HG03108 (cell line): Measurements from ENCODE around the gene TMIE.

Experiments
- ATAC-seq: cut with Tn5 transposase; IDR thresholded peaks from one replicate; pipeline ENCODE4 v1.9.1; 2021; ENCODE audit warnings: moderate library complexity; ENCODE audit not compliant: unreplicated experiment

Gene TMIE

DNA sequence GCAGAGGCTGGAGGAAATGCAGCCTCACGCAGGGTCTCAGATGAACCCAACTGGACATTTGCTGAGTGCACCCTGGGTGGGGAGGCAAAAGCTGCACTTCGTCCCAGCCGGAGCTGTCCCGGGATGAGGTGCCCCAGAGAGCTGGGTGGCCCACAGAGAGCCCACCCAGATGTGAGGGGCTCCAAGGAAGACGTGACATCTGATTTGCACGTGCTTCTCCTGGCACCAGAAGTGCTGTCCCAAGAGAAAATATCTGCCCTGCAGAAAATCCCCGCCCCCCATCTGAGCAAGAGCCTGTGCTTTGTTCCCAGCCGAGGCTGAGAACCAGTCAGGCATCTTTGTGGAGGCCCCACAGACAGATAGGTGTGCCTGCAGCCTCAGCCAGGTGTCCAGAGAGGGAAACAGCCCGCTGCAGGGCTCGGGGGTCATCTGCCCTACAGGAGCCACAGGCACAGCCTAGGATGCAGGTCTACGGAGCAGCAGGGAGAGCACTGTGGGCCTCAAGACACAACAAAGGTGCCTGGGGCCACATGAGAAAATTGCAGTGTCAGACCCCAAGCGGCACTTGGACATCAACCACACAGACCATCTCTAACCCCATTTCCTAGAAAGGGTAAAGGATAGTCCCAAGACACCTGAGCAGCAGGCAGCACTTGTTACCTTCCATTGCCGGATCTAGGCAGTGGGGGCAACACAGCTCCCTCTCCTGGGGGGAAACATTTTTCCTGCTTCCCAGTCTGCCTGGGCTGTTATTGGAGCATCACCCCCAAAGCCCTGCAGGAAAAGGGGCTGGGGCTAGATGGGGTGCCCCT lies 5.8 kb downstream of the TMIE start:
- no peak for ATAC-seq

DNA sequence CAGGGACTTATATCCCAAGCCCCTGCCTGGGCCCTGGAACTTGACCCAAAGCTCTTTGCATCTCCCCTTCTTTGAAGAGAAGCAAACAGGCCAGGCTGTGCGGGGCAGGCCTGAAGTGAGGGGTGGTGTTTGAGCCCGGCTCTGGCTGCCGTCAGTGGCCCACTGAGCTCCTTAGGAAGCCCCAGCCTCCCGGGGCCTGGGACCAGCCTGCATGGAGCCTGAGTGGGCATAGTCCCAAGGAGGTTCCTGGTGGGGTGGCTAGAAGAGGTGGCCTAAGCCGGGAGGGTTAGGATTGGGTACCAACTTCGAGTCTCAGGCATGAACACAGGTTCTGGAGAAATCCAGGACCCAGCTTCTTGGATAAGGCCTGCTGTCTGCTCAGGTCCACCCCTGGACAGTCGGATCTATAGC lies 6.4 kb downstream of the TMIE start:
- no peak for ATAC-seq

DNA sequence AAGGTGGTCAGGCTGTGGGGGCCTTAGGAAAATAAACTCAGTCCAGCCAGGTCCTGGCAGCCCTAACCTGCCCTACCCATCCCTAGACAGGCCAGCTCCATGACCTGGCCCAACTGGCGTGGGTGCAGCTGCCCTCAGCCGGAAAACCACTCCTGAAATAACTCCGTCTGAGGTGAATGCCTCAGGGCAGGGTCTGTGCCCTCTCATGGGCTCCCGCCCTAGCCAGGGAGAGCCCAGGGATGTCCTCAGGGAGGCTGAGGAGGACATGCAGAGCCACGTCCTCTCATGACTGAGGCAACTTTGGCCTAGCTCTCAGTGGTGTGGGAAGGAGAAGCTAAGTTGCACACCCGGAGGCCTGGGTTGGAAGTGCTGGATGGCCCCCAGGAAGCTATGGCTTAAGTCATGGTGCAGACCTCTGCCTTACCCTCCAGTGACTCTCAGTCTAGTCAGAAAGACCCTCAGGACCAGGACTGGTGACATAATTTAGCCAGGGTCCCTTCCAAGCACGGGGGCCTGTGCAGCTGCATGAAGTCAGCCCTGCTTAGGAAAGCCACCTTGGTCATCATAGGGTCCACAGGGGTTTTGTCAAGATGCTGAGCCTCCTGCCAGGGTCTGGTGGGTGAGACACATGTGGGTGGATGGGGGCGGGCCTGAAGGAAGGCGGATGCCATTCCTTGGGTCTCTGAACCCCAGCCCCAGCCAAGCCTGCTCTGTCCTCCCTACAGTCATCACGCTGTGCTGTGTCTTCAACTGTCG lies 7.4 kb downstream of the TMIE start:
- no peak for ATAC-seq

DNA sequence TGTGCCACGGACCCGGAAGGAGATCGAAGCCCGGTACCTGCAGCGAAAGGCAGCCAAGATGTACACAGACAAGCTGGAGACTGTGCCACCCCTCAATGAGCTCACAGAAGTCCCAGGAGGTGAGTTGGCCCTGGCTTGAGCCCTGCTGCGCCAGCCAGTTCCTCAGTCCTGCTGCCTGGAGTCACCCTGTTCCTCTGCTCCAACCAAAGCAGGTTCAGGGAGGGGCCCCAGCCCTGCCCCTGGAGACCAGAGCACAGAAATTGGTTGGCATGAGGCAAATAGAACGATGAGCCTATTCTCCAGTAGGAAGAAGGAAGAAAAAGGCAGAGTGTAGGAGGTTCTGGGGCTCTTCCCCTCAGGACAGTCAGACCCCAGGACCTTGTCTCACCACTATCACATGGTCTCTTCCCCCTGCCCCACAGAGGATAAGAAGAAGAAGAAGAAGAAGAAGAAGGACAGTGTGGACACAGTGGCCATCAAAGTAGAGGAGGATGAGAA lies 8.0 kb downstream of the TMIE start:
- ATAC-seq, result no peak

GRCh38 chr3:46709721-46710120 lies 8.5 kb downstream of the TMIE start:
- no peak for ATAC-seq

DNA sequence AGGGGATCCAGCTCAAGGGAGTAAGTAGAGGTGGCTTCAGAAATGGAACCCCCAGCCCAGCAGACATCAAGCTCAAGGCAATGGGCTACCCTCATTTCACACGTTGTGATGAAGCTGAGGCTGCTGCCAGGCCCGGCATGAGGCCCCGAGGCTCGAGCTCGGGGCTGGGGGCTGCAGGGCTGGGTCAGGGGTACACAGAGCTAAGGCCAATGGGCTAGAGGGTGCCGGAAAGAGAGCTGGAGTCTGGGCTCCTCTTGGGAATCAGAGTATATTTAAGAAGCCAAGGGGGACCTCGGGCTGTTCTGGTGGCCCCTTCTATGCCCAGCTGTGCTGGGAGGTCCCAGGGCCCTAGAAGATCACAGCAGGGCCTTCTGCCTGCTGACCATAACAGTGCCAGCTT lies 9.0 kb downstream of the TMIE start:
- no peak for ATAC-seq

DNA sequence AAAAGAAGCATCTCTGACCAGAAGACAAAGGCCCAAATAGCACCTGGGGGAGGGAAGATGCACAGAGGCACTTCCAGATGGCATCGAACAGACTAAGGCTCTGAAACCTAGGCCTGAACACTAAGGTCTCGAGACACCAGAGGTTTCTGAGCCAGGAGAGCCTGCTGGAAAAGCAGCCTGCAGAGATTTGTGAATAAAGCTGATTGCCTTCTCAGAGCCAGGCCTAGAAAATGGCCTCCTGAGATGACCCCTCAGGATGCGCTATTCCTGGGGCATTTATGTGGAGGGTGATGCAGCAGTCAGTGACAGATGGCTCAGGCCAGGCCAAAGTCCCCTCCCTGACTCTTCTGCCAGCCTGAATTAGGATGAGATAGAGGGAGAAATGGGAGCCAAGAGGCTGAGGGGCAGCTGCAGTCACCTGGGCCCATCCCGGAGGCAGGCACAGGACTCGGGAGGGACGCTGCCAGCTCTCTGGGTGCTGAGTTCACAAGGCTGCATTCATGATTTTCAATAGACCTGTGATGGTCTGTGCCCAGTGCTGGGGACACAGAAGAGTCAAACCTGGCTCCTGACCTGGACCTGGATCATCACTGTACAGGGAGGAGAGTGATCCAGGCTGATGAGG lies 9.6 kb downstream of the TMIE start:
- ATAC-seq, result no peak

DNA sequence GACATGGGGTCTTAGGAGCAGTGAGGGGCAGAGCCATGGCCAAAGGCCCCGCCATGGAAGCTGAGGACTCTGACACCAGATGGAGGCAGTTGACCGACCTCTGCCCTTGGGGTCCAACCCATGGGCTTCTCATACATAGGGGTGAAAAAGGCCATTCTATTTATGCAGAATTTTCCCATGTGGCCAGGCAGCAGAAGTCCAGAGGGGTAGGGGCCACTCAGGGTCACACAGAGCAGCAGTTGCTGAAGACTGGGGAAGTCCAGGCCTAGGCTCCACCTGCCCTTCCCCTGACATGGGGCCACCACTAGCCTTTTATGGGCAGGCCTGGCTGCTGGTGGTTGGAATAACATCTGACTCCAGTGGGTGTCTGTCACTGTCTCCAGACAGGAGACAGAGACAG lies 10.1 kb downstream of the TMIE start:
- ATAC-seq, result no peak

GRCh38 chr3:46711760-46712159 lies 10.6 kb downstream of the TMIE start:
- no peak for ATAC-seq

GRCh38 chr3:46712191-46713049 lies 11.2 kb downstream of the TMIE start:
- ATAC-seq, result no peak

DNA sequence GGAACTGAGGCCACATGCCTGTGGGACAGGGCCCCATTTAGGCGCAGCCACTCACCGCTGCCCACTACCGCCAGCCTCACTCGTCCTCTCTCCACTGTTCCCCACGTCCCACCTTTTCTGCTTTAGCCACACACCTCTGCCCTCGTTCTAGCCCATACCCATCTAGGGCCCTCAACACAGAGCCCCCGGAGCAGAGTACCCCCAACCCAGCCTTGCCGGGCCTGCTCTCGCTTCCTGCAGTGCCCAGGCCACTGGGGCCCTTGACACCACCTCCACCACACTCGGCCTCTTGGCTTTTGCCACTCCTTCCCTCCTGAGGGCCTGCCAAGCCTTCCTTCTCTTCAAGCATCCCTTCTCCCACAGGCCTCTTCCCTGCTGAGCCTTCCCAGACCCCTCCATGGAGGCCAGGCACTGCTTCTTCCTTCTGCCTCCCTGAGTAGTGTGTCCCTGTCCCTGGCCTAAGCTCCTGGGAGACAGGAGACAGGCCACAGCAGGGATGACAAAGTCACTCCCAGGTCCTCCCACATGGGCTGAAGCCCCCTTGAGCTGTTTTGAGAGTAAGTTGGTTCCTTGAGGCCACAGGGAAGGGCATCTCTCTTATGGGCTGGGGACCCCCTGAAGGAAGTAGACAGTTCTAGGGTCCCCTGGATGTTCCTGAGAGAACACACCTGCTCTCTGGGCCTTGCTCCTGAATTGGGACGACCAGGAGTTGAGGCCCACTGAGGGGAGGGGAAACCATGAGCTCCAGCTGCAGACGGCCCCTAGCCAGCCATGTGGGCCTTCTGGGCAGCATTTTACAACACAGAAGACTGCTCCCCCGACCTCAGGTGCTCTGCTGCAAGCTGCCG lies 12.1 kb downstream of the TMIE start:
- no peak for ATAC-seq

DNA sequence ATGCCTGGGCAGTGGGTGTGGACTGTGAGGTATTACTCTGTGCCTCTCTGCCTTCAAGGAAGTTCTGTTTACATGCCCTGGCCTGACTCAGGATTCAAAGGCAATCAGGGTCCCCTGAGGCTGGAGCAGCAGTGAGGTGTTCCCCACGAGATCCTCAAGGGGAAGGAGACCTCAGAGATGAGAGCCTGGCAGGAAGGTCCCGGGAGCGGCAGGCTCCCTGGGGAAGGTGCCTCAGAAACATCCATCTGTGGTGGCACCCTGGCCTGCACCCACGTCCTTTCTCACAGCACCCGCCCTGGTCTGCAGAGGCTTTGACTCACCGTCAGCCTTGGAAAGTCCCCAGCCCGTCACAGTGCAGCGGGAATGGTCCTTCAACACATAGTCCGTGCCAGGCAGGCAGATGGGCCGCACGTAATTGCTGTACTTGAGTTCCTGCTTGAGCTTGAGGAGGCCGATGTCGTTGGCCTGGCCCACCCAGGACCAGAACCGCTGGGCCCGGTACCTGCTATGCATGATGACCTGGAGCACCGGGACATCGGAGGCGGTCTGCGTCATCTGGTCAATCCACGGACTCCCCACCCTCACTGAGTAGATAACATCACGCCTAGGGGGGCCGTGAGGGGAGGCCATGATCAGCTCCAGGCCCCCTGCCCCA lies 12.8 kb downstream of the TMIE start:
- ATAC-seq, result no peak

DNA sequence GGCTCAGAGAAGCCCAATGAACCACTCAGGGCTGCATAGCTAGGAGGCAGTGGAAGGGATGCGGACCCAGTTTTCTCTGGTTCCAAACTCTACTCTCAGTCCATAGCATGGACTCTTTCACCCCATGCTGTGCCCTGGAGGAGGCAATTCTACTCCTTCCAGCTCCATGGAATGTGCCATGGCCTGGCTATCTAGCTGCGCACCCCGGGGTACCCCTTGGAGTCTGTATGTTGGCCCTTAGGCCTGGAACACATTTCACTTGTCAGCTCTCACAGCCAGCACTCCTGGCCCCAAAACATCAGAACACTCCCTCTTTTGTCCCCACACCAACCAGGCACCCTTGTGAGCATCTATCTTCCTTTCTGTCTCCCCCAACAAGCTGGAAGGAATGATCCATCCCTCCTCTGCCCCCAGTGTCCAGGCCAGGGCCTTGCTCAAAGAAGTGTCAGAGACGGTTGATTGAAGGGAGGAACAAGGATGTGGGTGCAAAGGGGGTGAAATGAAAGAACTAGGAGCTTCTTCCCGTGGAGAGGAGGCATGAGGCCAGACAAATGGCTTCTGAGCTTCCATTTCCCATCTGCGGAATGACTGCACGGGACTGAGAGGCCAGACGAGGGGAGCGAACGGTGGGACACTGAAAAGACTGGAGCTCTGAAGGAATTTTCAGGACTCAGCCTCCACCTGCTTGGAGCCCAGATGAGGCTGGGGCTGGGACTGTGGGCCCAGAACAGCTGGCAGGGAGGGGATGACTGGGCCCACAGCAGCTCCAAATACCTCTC lies 13.7 kb downstream of the TMIE start:
- no peak for ATAC-seq

GRCh38 chr3:46715507-46716175 lies 14.4 kb downstream of the TMIE start:
- ATAC-seq, result no peak

DNA sequence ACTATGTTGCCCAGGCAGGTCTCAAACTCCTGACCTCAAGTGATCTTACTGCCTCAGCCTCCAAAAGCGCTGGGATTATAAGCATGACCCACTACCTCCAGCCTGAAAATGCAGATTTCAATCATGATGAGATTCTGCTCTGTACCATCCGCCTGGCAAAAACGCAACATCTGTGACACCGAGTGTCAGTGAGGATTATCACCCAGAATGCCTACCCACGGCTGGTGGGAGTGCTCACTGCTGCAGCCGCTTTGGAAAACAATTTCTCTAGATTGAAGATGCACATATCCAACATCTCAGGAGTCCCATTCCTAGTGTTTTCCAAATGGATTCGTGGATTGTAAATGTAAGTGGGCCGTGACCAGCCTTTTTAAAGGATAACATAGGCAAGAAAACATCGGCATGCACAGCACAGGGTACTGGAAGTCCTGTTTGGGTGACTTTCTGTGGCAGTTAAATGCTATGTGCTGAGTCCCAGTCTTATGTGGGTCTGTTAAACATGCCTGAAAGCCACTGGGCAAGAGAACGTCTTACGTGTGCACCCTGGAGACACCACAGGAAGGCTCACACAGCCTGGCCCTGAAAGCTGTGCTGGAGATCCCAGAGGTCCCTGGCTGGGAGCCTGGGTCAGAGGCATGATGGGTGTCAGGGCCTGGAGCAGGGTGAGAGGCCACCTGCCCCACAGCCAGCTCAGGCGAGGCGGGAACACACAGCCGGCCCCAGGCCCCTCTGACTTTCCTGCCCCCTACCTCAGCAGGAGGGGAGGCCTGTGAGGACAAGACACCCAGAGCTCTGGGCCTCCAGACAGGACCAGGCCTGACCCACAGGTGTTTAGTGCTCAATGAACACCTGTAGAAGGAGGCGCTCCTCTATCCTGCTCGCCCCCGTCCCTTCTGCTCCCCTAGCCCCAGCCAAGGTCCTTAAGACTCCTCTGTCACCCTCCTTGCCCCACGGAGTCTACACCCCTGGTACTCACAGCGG lies 15.6 kb downstream of the TMIE start:
- ATAC-seq, result no peak

DNA sequence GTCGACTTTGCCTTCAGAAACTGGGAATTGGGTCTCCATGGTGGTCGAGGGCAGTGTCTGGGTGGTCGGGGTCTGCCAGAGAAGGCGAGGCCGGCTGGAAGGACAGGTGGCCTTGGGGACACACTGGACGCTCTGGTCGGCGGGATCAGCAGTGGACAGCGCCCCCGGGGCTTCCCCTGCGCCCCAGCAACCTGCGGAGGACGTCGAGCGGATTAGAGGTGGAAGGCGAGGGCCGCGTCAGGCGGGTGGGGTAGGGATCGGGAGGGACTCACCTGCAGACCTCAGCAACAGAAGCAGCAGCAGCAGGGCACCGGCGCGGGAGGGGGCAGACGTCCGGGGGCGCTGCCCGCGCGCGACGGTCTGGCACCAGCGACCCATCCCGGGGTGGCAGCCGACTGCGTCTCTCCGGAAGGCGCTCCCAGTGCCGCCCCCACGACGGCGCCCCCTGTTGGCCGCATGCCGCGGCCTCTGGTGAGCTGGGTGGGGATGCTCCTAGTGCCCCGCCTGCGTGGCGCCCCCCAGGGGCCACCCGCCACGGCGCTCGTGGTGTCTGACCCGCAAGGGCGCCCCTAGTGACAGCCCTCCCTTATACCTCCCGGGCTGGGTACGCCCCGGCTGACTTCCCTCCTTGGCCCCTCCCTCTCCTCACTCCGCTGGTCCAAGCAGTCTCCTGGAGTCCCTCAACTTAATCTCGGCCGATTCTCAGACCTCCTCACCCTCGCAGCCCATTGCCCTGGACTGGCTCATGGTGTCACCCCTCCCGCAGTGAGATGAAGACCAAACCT lies 16.4 kb downstream of the TMIE start, which contains the start of gene PRSS50:
Gene PRSS50 (minus strand): TSS at position 423 of the 785 bp plus-strand sequence. CDS start 45 bp downstream, at position 378.
- no peak for ATAC-seq
